ENCODE data around the gene KLF6. TPM values are rescaled to one million over a fixed set of nuclear protein-coding genes. Genes with fewer than 3 reads are reported as not detected.

KLF6 gene
- total and polyA plus RNA-seq, 9 of the 15 experiments (the other 6 are each of a cell fraction or from before 2014, with no cell fraction given), result 3.2 to 23.9 (median 8.0) TPM

DNA sequence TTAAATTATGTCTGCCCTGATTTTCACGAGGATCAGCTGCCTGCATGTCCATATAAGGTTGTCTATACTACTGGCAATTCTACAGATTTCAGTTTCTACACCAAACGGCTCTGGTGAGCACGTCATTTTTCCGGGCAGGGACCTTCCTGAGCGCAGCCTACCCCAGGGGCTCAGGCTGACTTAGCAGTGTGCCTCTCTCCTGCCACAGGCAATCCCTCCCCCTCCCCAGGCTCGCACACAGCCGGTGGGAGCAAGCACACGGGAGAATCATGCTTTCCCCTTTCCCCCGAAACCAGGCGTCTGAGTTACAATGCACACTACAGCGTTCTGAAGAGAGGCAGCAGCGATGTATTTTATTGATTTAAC, 1.7 kb downstream of the KLF6 start (continued):
- TF ChIP-seq ZNF609 (CRISPR knock-in tag; IDR thresholded peaks at IDR 0.05; ENCODE audit: borderline replicate concordance) (no peak), FIP1L1 (IDR thresholded peaks at IDR 0.05; ENCODE audit: low read depth, low read length, poor library complexity, severe bottlenecking) (no peak), ZBTB17 (CRISPR knock-in tag; IDR thresholded peaks at IDR 0.05) (no peak), PML (IDR thresholded peaks at IDR 0.05; ENCODE audit: low read length) (0 out of 2 replicates have a peak, but pooled peaks have one; percentile 11), POLR2H (tag; IDR thresholded peaks at IDR 0.05; ENCODE audit: low read depth) (peak; percentile 52), YBX1 (IDR thresholded peaks at IDR 0.05) (no peak), SP1 (CRISPR knock-in tag; IDR thresholded peaks at IDR 0.05) (no peak), SREBF2 (CRISPR knock-in tag; IDR thresholded peaks at IDR 0.05) (no peak), ZNF766 (CRISPR knock-in tag; conservative IDR thresholded peaks at IDR 0.05) (no peak), ZNF253 (CRISPR knock-in tag; conservative IDR thresholded peaks at IDR 0.05) (no peak), STAT5B (CRISPR knock-in tag; IDR thresholded peaks at IDR 0.05) (no peak), KAT7 (CRISPR knock-in tag; IDR thresholded peaks at IDR 0.05; ENCODE audit: borderline replicate concordance) (0 out of 2 replicates have a peak, but pooled peaks have one; percentile 75), MTA1 (IDR thresholded peaks at IDR 0.05; ENCODE audit: borderline replicate concordance) (no peak), ELK1 (CRISPR knock-in tag; IDR thresholded peaks at IDR 0.05) (no peak), BACH1 (tag; IDR thresholded peaks at IDR 0.05) (no peak), NR2C2 (CRISPR knock-in tag; IDR thresholded peaks at IDR 0.05) (no peak), NR2C2 (tag; IDR thresholded peaks at IDR 0.05) (peak; percentile 29; the same call in 1 of the 2 replicates), GATAD2A (IDR thresholded peaks at IDR 0.05) (no peak), HMGN3 (IDR thresholded peaks at IDR 0.05; ENCODE audit: borderline replicate concordance, extremely low read depth, insufficient read length, low read depth, low read length) (peak; percentile 8), TEAD2 (tag; IDR thresholded peaks at IDR 0.05) (no peak), SIN3B (IDR thresholded peaks at IDR 0.05; ENCODE audit: low read depth) (peak; percentile 4; the same call in 1 of the 2 replicates)
- TF ChIP-seq, protein P1, sequence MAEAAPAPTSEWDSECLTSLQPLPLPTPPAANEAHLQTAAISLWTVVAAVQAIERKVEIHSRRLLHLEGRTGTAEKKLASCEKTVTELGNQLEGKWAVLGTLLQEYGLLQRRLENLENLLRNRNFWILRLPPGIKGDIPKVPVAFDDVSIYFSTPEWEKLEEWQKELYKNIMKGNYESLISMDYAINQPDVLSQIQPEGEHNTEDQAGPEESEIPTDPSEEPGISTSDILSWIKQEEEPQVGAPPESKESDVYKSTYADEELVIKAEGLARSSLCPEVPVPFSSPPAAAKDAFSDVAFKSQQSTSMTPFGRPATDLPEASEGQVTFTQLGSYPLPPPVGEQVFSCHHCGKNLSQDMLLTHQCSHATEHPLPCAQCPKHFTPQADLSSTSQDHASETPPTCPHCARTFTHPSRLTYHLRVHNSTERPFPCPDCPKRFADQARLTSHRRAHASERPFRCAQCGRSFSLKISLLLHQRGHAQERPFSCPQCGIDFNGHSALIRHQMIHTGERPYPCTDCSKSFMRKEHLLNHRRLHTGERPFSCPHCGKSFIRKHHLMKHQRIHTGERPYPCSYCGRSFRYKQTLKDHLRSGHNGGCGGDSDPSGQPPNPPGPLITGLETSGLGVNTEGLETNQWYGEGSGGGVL (CRISPR knock-in tag; IDR thresholded peaks at IDR 0.05), result no peak
- TF ChIP-seq, protein P2, sequence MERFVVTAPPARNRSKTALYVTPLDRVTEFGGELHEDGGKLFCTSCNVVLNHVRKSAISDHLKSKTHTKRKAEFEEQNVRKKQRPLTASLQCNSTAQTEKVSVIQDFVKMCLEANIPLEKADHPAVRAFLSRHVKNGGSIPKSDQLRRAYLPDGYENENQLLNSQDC (CRISPR knock-in tag; IDR thresholded peaks at IDR 0.05), result no peak

Measured in K562 (cell line).